ENCODE results near the gene SHOC1.
"Not testable (repeated sequence)": the region's sequence is repeated elsewhere in the genome, so short reads cannot be mapped to it uniquely, and the experiment has no call there.

The SHOC1 gene

DNA sequence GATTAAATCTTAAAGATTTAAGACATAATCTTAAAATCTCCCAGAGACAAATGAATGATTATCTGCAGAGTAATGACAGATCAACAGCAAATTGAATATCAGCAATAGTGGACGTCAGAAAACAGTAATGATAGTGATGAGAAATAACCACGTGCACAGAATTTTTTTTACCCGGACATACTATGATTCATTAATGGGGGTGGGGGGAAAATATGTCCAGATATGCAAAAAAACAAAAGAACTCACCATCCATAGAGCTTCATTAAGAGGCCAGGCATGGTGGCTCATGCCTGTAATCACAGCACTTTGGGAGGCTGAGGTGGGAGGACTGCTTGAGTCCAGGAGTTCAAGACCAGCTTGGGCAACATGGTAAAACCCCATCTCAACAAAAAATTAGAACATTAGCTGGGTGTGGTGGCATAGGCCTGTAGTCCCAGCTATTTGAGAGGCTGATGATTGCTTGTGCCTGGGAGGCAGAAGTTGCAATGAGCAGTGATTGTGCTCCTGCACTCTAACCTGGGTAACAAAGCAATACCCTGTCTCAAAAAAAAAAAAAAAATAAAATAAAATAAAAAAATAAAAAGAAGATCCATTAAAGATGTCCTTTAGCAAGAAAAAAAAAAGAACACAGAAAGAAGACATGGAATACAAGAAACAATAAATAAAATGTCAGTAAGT, 30.9 kb upstream of the SHOC1 start:
- H3K36me3 ChIP-seq (ENCODE audit: control insufficient read depth, insufficient read depth, low read length): no peaks in the 10 kb centered on the region
- no peaks in the 10 kb centered on the region for H3K9me3 ChIP-seq (ENCODE audit: control insufficient read depth, insufficient read depth, low read length)
- no peak overlapping the region for H3K9ac ChIP-seq (ENCODE audit: low read depth, low read length)
- no peaks in the 10 kb centered on the region for H3K27me3 ChIP-seq (ENCODE audit: control insufficient read depth, insufficient read depth, low read length)
- no peak overlapping the region for H3K4me3 ChIP-seq (ENCODE audit: low read depth, low read length)
- no peaks in the 10 kb centered on the region for H3K4me1 ChIP-seq (ENCODE audit: control insufficient read depth, insufficient read depth, low read length)

- Histone ChIP-seq H3K4me3 (ENCODE audit: low read depth, low read length) (no peak overlapping the region), H3K27me3 (ENCODE audit: control insufficient read depth, insufficient read depth, low read length) (no peaks in the 10 kb centered on the region), H3K36me3 (ENCODE audit: control insufficient read depth, insufficient read depth, low read length) (no peaks in the 10 kb centered on the region), H3K9me3 (ENCODE audit: control insufficient read depth, insufficient read depth, low read length) (no peaks in the 10 kb centered on the region), H3K9ac (ENCODE audit: low read depth, low read length) (no peak overlapping the region), H3K4me1 (ENCODE audit: control insufficient read depth, insufficient read depth, low read length) (no peaks in the 10 kb centered on the region)
Observed at GRCh38 chr9:111821006-111821528, 26.3 kb upstream of the SHOC1 start.

GRCh38 chr9:111819360-111819759, 24.6 kb upstream of the SHOC1 start:
- H3K27me3 ChIP-seq (ENCODE audit: control insufficient read depth, insufficient read depth, low read length): no peaks in the 10 kb centered on the region
- H3K9ac ChIP-seq (ENCODE audit: low read depth, low read length): no peak overlapping the region
- no peaks in the 10 kb centered on the region for H3K9me3 ChIP-seq (ENCODE audit: control insufficient read depth, insufficient read depth, low read length)
- no peak overlapping the region for H3K4me3 ChIP-seq (ENCODE audit: low read depth, low read length)
- no peaks in the 10 kb centered on the region for H3K4me1 ChIP-seq (ENCODE audit: control insufficient read depth, insufficient read depth, low read length)
- no peaks in the 10 kb centered on the region for H3K36me3 ChIP-seq (ENCODE audit: control insufficient read depth, insufficient read depth, low read length)

GRCh38 chr9:111815285-111816070, 20.7 kb upstream of the SHOC1 start:
- Histone ChIP-seq H3K4me3 (ENCODE audit: low read depth, low read length) (no peak overlapping the region), H3K4me1 (ENCODE audit: control insufficient read depth, insufficient read depth, low read length) (no peaks in the 10 kb centered on the region), H3K36me3 (ENCODE audit: control insufficient read depth, insufficient read depth, low read length) (no peaks in the 10 kb centered on the region), H3K9ac (ENCODE audit: low read depth, low read length) (no peak overlapping the region), H3K27me3 (ENCODE audit: control insufficient read depth, insufficient read depth, low read length) (no peaks in the 10 kb centered on the region), H3K9me3 (ENCODE audit: control insufficient read depth, insufficient read depth, low read length) (no peaks in the 10 kb centered on the region)

DNA sequence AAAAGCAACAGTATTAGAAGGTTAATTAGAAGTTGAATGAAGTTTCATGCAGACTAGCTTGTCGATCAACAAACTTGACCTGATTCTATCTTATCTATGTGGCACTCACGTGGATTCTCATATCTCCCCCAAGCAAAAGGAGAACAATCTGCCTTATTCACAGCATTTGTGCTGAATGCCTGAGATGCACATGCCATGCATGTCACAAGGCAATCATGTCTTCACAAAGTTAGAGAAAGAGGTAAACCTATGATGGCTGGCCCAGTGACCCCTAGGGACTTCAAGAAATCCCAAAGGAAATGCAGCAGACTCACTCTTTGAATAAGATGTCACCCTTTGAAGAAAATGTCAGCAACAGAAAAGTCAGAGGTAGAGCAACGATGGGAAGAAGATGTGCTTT, 17.6 kb upstream of the SHOC1 start:
- no peaks in the 10 kb centered on the region for H3K4me1 ChIP-seq (ENCODE audit: control insufficient read depth, insufficient read depth, low read length)
- no peaks in the 10 kb centered on the region for H3K36me3 ChIP-seq (ENCODE audit: control insufficient read depth, insufficient read depth, low read length)
- H3K27me3 ChIP-seq (ENCODE audit: control insufficient read depth, insufficient read depth, low read length): no peaks in the 10 kb centered on the region

DNA sequence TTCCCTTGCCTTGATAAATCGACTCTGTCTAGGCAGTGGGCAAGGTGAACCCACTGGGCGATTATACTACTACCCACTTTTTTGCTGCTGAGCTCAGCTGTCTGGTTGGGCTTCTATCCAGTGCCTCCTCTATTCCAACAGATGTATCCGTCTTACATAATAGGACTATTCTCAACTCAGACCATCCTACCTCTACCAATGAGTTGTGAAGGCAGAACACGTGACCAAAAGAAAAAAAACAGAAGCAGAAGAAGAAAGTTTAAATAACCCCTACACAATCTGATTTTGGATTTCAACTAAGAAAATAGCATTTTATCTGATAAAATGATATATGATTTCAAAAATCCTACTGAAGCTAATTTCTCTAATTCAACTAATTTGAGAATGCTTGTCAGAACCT, 16.2 kb upstream of the SHOC1 start:
- Histone ChIP-seq H3K27me3 (ENCODE audit: control insufficient read depth, insufficient read depth, low read length) (no peaks in the 10 kb centered on the region), H3K4me3 (ENCODE audit: low read depth, low read length) (no peak overlapping the region), H3K9ac (ENCODE audit: low read depth, low read length) (no peak overlapping the region), H3K9me3 (ENCODE audit: control insufficient read depth, insufficient read depth, low read length) (no peaks in the 10 kb centered on the region), H3K4me1 (ENCODE audit: control insufficient read depth, insufficient read depth, low read length) (no peaks in the 10 kb centered on the region), H3K36me3 (ENCODE audit: control insufficient read depth, insufficient read depth, low read length) (no peaks in the 10 kb centered on the region)

More for the DNA sequence above, 17.6 kb upstream of the SHOC1 start:
- Histone ChIP-seq H3K4me3 (ENCODE audit: low read depth, low read length) (no peak overlapping the region), H3K9ac (ENCODE audit: low read depth, low read length) (no peak overlapping the region), H3K9me3 (ENCODE audit: control insufficient read depth, insufficient read depth, low read length) (no peaks in the 10 kb centered on the region)

DNA sequence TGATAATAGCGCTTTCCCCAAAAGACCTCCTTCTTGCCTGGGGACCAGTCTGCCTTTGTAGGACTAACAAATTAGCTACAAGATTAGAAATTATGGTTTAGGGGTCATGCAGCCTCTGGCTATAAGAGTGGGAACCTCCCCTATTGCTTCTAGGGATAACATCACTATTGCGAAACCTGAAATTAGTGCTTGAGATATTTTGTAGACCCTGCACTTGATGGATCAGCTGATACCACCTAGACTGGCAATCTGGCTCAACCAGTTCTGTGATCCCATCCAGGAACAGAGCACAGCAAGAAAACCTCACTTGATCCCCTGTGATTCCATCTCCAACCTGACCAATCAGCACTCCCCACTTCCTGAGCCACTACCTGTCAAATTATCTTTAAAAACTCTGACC, 15.7 kb upstream of the SHOC1 start:
- H3K27me3 ChIP-seq (ENCODE audit: control insufficient read depth, insufficient read depth, low read length); H3K36me3 ChIP-seq (ENCODE audit: control insufficient read depth, insufficient read depth, low read length); H3K4me3 ChIP-seq (ENCODE audit: low read depth, low read length); H3K9ac ChIP-seq (ENCODE audit: low read depth, low read length); H3K4me1 ChIP-seq (ENCODE audit: control insufficient read depth, insufficient read depth, low read length); H3K9me3 ChIP-seq (ENCODE audit: control insufficient read depth, insufficient read depth, low read length): not testable (repeated sequence)

- no peak overlapping the region for H3K9ac ChIP-seq (ENCODE audit: low read depth, low read length)
- H3K4me1 ChIP-seq (ENCODE audit: control insufficient read depth, insufficient read depth, low read length): no peaks in the 10 kb centered on the region
- H3K4me3 ChIP-seq (ENCODE audit: low read depth, low read length): no peak overlapping the region
- H3K36me3 ChIP-seq (ENCODE audit: control insufficient read depth, insufficient read depth, low read length): no peaks in the 10 kb centered on the region
- H3K27me3 ChIP-seq (ENCODE audit: control insufficient read depth, insufficient read depth, low read length): no peaks in the 10 kb centered on the region
- H3K9me3 ChIP-seq (ENCODE audit: control insufficient read depth, insufficient read depth, low read length): no peaks in the 10 kb centered on the region
Observed at GRCh38 chr9:111807197-111807596, 12.5 kb upstream of the SHOC1 start.

DNA sequence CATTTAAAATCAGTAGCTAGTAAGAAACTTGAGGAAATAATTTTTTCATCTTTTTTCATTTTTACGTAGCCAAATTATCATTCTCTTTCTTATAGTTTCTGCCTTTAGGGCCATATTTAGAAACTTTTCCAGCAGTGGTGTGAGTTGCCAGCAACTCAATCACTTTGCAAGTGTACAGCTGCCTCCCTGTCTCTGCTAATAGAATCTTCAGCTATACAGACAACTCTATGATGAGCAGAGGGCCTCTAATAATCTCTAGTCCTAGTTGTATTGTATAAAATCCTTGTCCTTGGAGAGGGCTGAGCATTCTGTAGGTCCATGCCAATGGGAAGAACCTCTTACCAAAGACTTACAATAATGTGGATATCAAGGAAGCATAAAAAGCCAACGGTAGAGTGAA, 11.5 kb upstream of the SHOC1 start:
- Histone ChIP-seq H3K4me1 (ENCODE audit: control insufficient read depth, insufficient read depth, low read length) (no peaks in the 10 kb centered on the region), H3K4me3 (ENCODE audit: low read depth, low read length) (no peak overlapping the region), H3K9me3 (ENCODE audit: control insufficient read depth, insufficient read depth, low read length) (no peaks in the 10 kb centered on the region), H3K36me3 (ENCODE audit: control insufficient read depth, insufficient read depth, low read length) (no peaks in the 10 kb centered on the region), H3K27me3 (ENCODE audit: control insufficient read depth, insufficient read depth, low read length) (no peaks in the 10 kb centered on the region), H3K9ac (ENCODE audit: low read depth, low read length) (no peak overlapping the region)

DNA sequence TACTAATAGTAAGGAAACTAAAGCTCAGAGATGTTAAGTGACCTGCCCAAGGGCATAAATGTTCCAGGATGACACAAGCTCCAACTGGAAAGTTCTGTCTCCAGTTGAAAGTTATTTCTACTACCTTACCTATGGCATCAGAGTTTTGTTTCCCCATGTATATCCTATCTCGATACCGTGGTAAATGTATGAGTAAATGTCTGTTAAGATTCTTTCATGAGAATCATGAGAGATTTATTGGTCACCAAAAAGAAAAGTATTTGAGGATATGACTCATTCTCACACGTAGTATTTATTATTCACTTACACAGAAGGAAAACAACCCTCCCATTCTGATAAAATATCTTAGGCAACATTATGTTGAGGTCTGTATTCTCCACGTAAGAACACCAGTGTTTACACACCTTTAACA, 11.1 kb upstream of the SHOC1 start:
- no peaks in the 10 kb centered on the region for H3K27me3 ChIP-seq (ENCODE audit: control insufficient read depth, insufficient read depth, low read length)
- no peaks in the 10 kb centered on the region for H3K9me3 ChIP-seq (ENCODE audit: control insufficient read depth, insufficient read depth, low read length)
- no peaks in the 10 kb centered on the region for H3K4me1 ChIP-seq (ENCODE audit: control insufficient read depth, insufficient read depth, low read length)
- no peak overlapping the region for H3K9ac ChIP-seq (ENCODE audit: low read depth, low read length)
- H3K4me3 ChIP-seq (ENCODE audit: low read depth, low read length): no peak overlapping the region
- H3K36me3 ChIP-seq (ENCODE audit: control insufficient read depth, insufficient read depth, low read length): no peaks in the 10 kb centered on the region

- Histone ChIP-seq H3K9ac (ENCODE audit: low read depth, low read length) (no peak overlapping the region), H3K4me1 (ENCODE audit: control insufficient read depth, insufficient read depth, low read length) (no peaks in the 10 kb centered on the region), H3K4me3 (ENCODE audit: low read depth, low read length) (no peak overlapping the region), H3K9me3 (ENCODE audit: control insufficient read depth, insufficient read depth, low read length) (no peaks in the 10 kb centered on the region), H3K27me3 (ENCODE audit: control insufficient read depth, insufficient read depth, low read length) (no peaks in the 10 kb centered on the region), H3K36me3 (ENCODE audit: control insufficient read depth, insufficient read depth, low read length) (no peaks in the 10 kb centered on the region)
Observed at GRCh38 chr9:111805262-111805661, 10.5 kb upstream of the SHOC1 start.

- H3K27me3 ChIP-seq (ENCODE audit: control insufficient read depth, insufficient read depth, low read length): no peaks in the 10 kb centered on the region
- no peak overlapping the region for H3K4me3 ChIP-seq (ENCODE audit: low read depth, low read length)
- no peaks in the 10 kb centered on the region for H3K4me1 ChIP-seq (ENCODE audit: control insufficient read depth, insufficient read depth, low read length)
- H3K9ac ChIP-seq (ENCODE audit: low read depth, low read length): no peak overlapping the region
- no peaks in the 10 kb centered on the region for H3K9me3 ChIP-seq (ENCODE audit: control insufficient read depth, insufficient read depth, low read length)
- H3K36me3 ChIP-seq (ENCODE audit: control insufficient read depth, insufficient read depth, low read length): no peaks in the 10 kb centered on the region
Observed at GRCh38 chr9:111804636-111805035, 9.9 kb upstream of the SHOC1 start.
